ENCODE measurements around the gene CNTRL. TPM values are rescaled to one million over a fixed set of nuclear protein-coding genes. Genes with fewer than 3 reads are reported as not detected.

Gene CNTRL
- polyA plus RNA-seq, 1 of the 3 experiments (the other 2 are of a cell fraction): 3.6 TPM

DNA sequence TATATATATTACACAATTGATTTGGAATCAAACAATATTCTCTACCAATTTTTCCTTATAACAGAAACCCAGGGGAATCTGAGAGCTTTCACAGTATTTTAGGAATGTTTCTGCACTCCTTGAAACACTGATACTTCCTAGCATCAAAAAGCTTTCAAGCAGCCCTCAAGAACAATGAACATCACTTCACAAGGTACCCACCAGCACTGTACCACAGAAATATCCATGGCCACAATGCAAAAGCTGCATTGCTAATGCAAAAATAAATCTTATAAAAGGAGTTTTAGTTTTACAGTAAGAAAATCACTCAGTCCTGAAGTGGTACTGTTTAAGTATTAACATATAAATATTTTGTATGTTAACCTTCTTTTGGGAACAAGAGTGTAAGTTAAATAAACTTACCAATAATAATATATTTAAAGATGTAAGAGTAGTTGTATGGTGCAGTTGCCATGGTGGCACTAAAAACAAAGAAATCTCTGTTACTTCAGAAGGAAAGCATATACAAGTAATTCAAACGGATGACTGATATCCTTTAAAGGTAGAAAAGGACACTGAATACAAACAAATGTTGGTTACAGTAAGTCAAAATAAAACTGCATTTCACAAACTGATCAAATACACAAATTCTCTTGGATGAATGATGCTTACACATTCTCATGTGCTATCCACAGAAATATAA lies 118.3 kb downstream of the CNTRL start:
- DNase-seq: no peak
- Histone ChIP-seq H3K4me2 (no peak overlapping the region), H3K9me2 (no peaks in the 10 kb centered on the region), H3K36me3 (replicated peaks in 1 of 2; ENCODE audit: control insufficient read depth in 1 of 2, insufficient read depth in 2 of 2, low read length in 1 of 2) (peaks cover 11 to 25% of the 10 kb centered on the region in 2 experiments), H4K20me1 (ENCODE audit: insufficient read depth) (peaks cover 98% of the 10 kb centered on the region), H3K4me3 (ENCODE audit: low read depth in 2 of 2, low read length in 1 of 2) (no peak overlapping the region), H3K4me1 (ENCODE audit: control insufficient read depth in 1 of 2, insufficient read depth in 2 of 2, low read depth in 1 of 2, low read length in 1 of 2) (peaks cover 10 to 40% of the 10 kb centered on the region in 2 experiments; a peak in 3 of 4 replicates), H3K9ac (no peak overlapping the region), H3F3A (replicated peaks; ENCODE audit: insufficient read depth) (peaks cover 25% of the 10 kb centered on the region), H2AFZ (ENCODE audit: low read depth) (no peak overlapping the region), H3K27ac (ENCODE audit: low read depth in 2 of 2, low read length in 1 of 2) (peak overlapping the region in 1 of 2 experiments; percentile 25; a peak in 2 of 4 replicates), H3K9me3 (no peaks in the 10 kb centered on the region), H3K27me3 (ENCODE audit: insufficient read depth) (no peaks in the 10 kb centered on the region), H3K79me2 (ENCODE audit: insufficient read depth) (peaks cover 100% of the 10 kb centered on the region)
- WGBS (ENCODE audit: low lambda C conversion rate): 0% methylated on average over 1 of the region's 1 CpG
- ChIA-PET CTCF (interaction anchor here (1.0 kb wide), 1 partner anchor 20 kb away, joined by 3 read pairs; no protein-coding TSS in a partner anchor), POLR2A (interaction anchor here (1.3 kb wide), 1 partner anchor 9 kb away, joined by 3 read pairs; the partner anchor contains the start of gene RAB14)
- TF ChIP-seq FOXM1 (IDR thresholded peaks at IDR 0.05; ENCODE audit: low read depth) (no peak), PBX3 (IDR thresholded peaks at IDR 0.05) (no peak), FOSL2 (IDR thresholded peaks at IDR 0.05; ENCODE audit: borderline replicate concordance, low read depth) (no peak), IRF3 (IDR thresholded peaks at IDR 0.05; ENCODE audit: low read depth, low read length) (no peak)

DNA sequence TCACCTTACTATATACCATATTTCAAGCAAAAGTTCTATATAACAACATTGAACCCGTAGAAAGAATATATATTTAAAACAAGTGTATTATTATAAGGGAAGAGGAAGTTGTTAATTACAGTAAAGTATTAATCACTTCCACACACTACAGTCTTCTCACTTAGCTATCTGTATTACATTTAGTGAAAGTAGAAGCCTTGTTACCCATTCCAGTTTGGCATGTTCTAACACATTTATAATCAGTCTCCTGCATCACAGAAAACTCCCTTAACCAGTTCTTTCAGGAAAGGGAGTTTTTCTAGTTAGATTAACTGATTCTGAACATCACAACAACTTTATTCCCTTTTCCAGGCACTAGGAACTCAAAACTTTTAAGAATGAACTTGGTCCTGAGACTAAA lies 120.0 kb downstream of the CNTRL start:
- CTCF ChIA-PET: no interaction called here
- H3K27me3 ChIP-seq (ENCODE audit: insufficient read depth): no peaks in the 10 kb centered on the region
- H3K4me3 ChIP-seq (ENCODE audit: low read depth in 2 of 2, low read length in 1 of 2): no peak overlapping the region
- no peak for TF ChIP-seq CHD2 (IDR thresholded peaks at IDR 0.05; ENCODE audit: low read length, partially characterized antibody)
- TF ChIP-seq FOXJ3 (CRISPR knock-in tag; IDR thresholded peaks at IDR 0.05): no peak
- TF ChIP-seq EP300 (IDR thresholded peaks at IDR 0.05; ENCODE audit: borderline replicate concordance in 1 of 2, low read depth in 1 of 2, low read length in 1 of 2): no peak
- no peak for TF ChIP-seq JUND (IDR thresholded peaks at IDR 0.05)
- TF ChIP-seq SMC3 (IDR thresholded peaks at IDR 0.05; ENCODE audit: low read depth, low read length): no peak
- no peak for TF ChIP-seq CTCF (IDR thresholded peaks at IDR 0.05)
- no peak for TF ChIP-seq MXI1 (IDR thresholded peaks at IDR 0.05; ENCODE audit: low read depth, low read length)
- TF ChIP-seq RFX5 (IDR thresholded peaks at IDR 0.05; ENCODE audit: low read length): no peak
- TF ChIP-seq RXRA (IDR thresholded peaks at IDR 0.05; ENCODE audit: borderline replicate concordance, low read depth): no peak
- H4K20me1 ChIP-seq (ENCODE audit: insufficient read depth): peaks cover 100% of the 10 kb centered on the region
- no peak overlapping the region for H2AFZ ChIP-seq (ENCODE audit: low read depth)
- DNase-seq: no peak
- peaks cover 100% of the 10 kb centered on the region for H3K79me2 ChIP-seq (ENCODE audit: insufficient read depth)
- peaks cover 25% of the 10 kb centered on the region for H3F3A ChIP-seq (replicated peaks; ENCODE audit: insufficient read depth)
- H3K9me2 ChIP-seq: no peaks in the 10 kb centered on the region
- H3K9me3 ChIP-seq: no peaks in the 10 kb centered on the region
- H3K9ac ChIP-seq: no peak overlapping the region
- peak overlapping the region; percentile 29; the same call in 1 of the 2 replicates for H3K4me2 ChIP-seq
- peaks cover 2 to 16% of the 10 kb centered on the region in 2 experiments for H3K36me3 ChIP-seq (replicated peaks in 1 of 2; ENCODE audit: control insufficient read depth in 1 of 2, insufficient read depth in 2 of 2, low read length in 1 of 2)
- POLR2A ChIA-PET: no interaction called here
- peaks cover 24 to 46% of the 10 kb centered on the region in 2 experiments; a peak in 3 of 4 replicates for H3K4me1 ChIP-seq (ENCODE audit: control insufficient read depth in 1 of 2, insufficient read depth in 2 of 2, low read depth in 1 of 2, low read length in 1 of 2)
- no peak overlapping the region; a peak in 1 of 4 replicates for H3K27ac ChIP-seq (ENCODE audit: low read depth in 2 of 2, low read length in 1 of 2)
- WGBS (ENCODE audit: low lambda C conversion rate): 89% methylated on average over 1 of the region's 1 CpG
